ENCODE results near the gene TRAPPC3L. TPM values are rescaled to one million over a fixed set of nuclear protein-coding genes. Genes with fewer than 3 reads are reported as not detected.
A peak's percentile ranks its signal among the peaks of the same experiment; 100 is the strongest.

Gene TRAPPC3L
- total and polyA plus RNA-seq, 9 of the 15 experiments (the other 6 are each of a cell fraction or from before 2014, with no cell fraction given) = not detected

DNA sequence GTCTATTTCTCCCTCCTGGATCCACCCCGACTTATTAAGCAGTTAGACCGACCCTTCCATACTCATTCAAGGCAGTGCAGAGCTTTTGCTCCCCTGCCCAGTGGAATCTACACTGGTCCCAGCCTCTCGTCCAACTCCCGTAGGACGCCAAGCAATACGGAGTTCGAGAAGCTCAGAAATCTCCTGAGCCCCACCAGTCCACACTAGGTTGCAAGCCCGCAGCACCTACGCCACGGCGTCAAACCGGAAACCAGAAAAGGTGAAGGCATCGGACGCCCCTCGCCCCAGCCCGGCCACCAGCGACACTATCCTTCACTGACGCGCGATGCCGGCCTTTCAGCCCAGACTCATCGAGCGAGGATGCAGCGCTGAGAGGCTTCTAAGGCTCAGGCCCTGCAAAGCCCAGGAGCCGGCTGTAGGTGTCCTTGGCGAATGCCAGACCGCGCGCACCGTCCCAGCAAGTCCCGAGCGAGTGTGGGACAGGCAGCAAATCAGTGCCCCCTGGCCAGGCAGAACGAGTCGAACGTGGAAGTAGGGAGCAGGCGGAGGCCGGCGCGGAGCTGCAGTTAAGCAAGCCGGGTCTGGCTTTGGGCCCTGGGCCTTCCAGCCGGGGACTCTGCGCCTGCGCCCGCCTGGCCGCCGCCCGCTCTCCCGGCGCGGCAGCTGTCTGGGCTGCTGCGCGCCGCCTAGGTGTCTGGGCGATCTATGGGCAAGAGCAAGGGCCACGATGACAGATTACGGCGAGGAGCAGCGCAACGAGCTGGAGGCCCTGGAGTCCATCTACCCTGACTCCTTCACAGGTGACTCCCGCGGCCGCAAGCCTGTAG, 25.6 kb upstream of the TRAPPC3L start, which contains the start of gene RWDD1 (continued):
- TF ChIP-seq RERE (CRISPR knock-in tag; IDR thresholded peaks at IDR 0.05; ENCODE audit: borderline replicate concordance) (no peak), TBL1XR1 (IDR thresholded peaks at IDR 0.05; ENCODE audit: low read length in 2 of 2) (peak; percentile 49; a peak in 3 of 4 replicates), LARP7 (IDR thresholded peaks at IDR 0.05) (no peak), RBM39 (optimal IDR thresholded peaks at IDR 0.05; ENCODE audit: low read depth, low read length) (no peak), ZNF197 (CRISPR knock-in tag; IDR thresholded peaks at IDR 0.05; ENCODE audit: low read depth) (no peak), STAT5B (CRISPR knock-in tag; IDR thresholded peaks at IDR 0.05) (no peak), POLR2B (IDR thresholded peaks at IDR 0.05; ENCODE audit: low read depth, partially characterized antibody) (peak; percentile 87), HDAC3 (IDR thresholded peaks at IDR 0.05; ENCODE audit: borderline replicate concordance, partially characterized antibody) (no peak), POLR3G (IDR thresholded peaks at IDR 0.05; ENCODE audit: extremely low read depth, insufficient read length, insufficient replicate concordance) (no peak), ZBTB8A (IDR thresholded peaks at IDR 0.05; ENCODE audit: partially characterized antibody) (no peak), E2F3 (CRISPR knock-in tag; IDR thresholded peaks at IDR 0.05) (0 out of 2 replicates have a peak, but pooled peaks have one; percentile 14), HMGN3 (IDR thresholded peaks at IDR 0.05; ENCODE audit: borderline replicate concordance, extremely low read depth, insufficient read length, low read depth, low read length) (peak; percentile 81), MCM5 (IDR thresholded peaks at IDR 0.05; ENCODE audit: low read depth) (no peak), ZZZ3 (IDR thresholded peaks at IDR 0.05) (peak; percentile 97), TAF9B (IDR thresholded peaks at IDR 0.05; ENCODE audit: partially characterized antibody) (peak; percentile 88), KAT2B (IDR thresholded peaks at IDR 0.05; ENCODE audit: low read depth, low read length) (no peak)
- TF ChIP-seq, protein P1, sequence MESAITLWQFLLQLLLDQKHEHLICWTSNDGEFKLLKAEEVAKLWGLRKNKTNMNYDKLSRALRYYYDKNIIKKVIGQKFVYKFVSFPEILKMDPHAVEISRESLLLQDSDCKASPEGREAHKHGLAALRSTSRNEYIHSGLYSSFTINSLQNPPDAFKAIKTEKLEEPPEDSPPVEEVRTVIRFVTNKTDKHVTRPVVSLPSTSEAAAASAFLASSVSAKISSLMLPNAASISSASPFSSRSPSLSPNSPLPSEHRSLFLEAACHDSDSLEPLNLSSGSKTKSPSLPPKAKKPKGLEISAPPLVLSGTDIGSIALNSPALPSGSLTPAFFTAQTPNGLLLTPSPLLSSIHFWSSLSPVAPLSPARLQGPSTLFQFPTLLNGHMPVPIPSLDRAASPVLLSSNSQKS (CRISPR knock-in tag; IDR thresholded peaks at IDR 0.05) = no peak
